AG20443 (cell line): ENCODE data around the gene RGL3.
"Not testable (repeated sequence)": the region's sequence is repeated elsewhere in the genome, so short reads cannot be mapped to it uniquely, and the experiment has no call there.

Experiments
- DNase-seq: peaks from one replicate; pipeline ENCODE4 v3.0.0; 2012; ENCODE audit warnings: low spot score, mixed read lengths

Gene RGL3

GRCh38 chr19:11361771-11362731 is 57.1 kb downstream of the RGL3 start:
- no peak for DNase-seq

GRCh38 chr19:11361037-11361770 is 57.9 kb downstream of the RGL3 start:
- DNase-seq, result no peak

- no peak for DNase-seq
Observed at GRCh38 chr19:11359421-11359820, 59.7 kb downstream of the RGL3 start.

GRCh38 chr19:11356676-11357550 is 62.2 kb downstream of the RGL3 start:
- DNase-seq, result no peak

GRCh38 chr19:11356074-11356397 is 63.1 kb downstream of the RGL3 start:
- DNase-seq, result no peak

- DNase-seq, result peak; percentile 98
Observed at GRCh38 chr19:11355160-11356073, 63.7 kb downstream of the RGL3 start, which contains the start of gene PLPPR2. Gene PLPPR2, plus strand, starts transcription at chr19:11355432. Its CDS starts 2,242 bp downstream, at chr19:11357674.

GRCh38 chr19:11354102-11354501 is 65.0 kb downstream of the RGL3 start:
- not testable (repeated sequence) for DNase-seq

- DNase-seq, result no peak
Observed at GRCh38 chr19:11349171-11349570, 69.9 kb downstream of the RGL3 start.

- no peak for DNase-seq
Observed at GRCh38 chr19:11347546-11348039, 71.5 kb downstream of the RGL3 start.

- peak; percentile 95 for DNase-seq
Observed at GRCh38 chr19:11346104-11346940, 72.8 kb downstream of the RGL3 start, which contains the start of the genes CCDC159 and TMEM205. Gene CCDC159, plus strand, starts transcription at chr19:11346519. Its CDS starts 88 bp downstream, at chr19:11346607. Gene TMEM205, minus strand, starts transcription at chr19:11346268. Its CDS starts 649 bp downstream, at chr19:11345619.

GRCh38 chr19:11345122-11345803 is 73.9 kb downstream of the RGL3 start:
- DNase-seq, result no peak
